GM18502 (cell line): ENCODE measurements around the gene TDRD3.

Source experiments
- ATAC-seq: cut with Tn5 transposase; IDR thresholded peaks from one replicate; pipeline ENCODE4 v1.9.1; 2021; ENCODE audit warnings: mild to moderate bottlenecking; ENCODE audit not compliant: unreplicated experiment, poor library complexity

The TDRD3 gene

GRCh38 chr13:60439201-60439600, 42.2 kb downstream of the TDRD3 start:
- no peak for ATAC-seq

- no peak for ATAC-seq
Observed at GRCh38 chr13:60441761-60442160, 44.7 kb downstream of the TDRD3 start.

- ATAC-seq: peak; percentile 90
Observed at GRCh38 chr13:60448907-60449510, 52.0 kb downstream of the TDRD3 start.

GRCh38 chr13:60453490-60453889, 56.5 kb downstream of the TDRD3 start:
- ATAC-seq: no peak

- no peak for ATAC-seq
Observed at GRCh38 chr13:60454425-60454824, 57.4 kb downstream of the TDRD3 start.

GRCh38 chr13:60463787-60464186, 66.8 kb downstream of the TDRD3 start:
- ATAC-seq: no peak

- ATAC-seq: no peak
Observed at GRCh38 chr13:60467098-60467497, 70.1 kb downstream of the TDRD3 start.

- ATAC-seq: no peak
Observed at GRCh38 chr13:60479273-60479672, 82.3 kb downstream of the TDRD3 start.

GRCh38 chr13:60482012-60482411, 85.0 kb downstream of the TDRD3 start:
- no peak for ATAC-seq

- ATAC-seq: no peak
Observed at GRCh38 chr13:60484865-60485264, 87.8 kb downstream of the TDRD3 start.

- ATAC-seq: no peak
Observed at GRCh38 chr13:60491531-60491930, 94.5 kb downstream of the TDRD3 start.

- no peak for ATAC-seq
Observed at GRCh38 chr13:60492187-60492586, 95.2 kb downstream of the TDRD3 start.

- ATAC-seq: peak; percentile 55
Observed at GRCh38 chr13:60494296-60494695, 97.3 kb downstream of the TDRD3 start.

- no peak for ATAC-seq
Observed at GRCh38 chr13:60501236-60501635, 104.2 kb downstream of the TDRD3 start.

GRCh38 chr13:60509601-60510386, 112.8 kb downstream of the TDRD3 start:
- no peak for ATAC-seq

- no peak for ATAC-seq
Observed at GRCh38 chr13:60511637-60512036, 114.6 kb downstream of the TDRD3 start.

GRCh38 chr13:60514891-60515290, 117.9 kb downstream of the TDRD3 start:
- ATAC-seq: no peak

- no peak for ATAC-seq
Observed at GRCh38 chr13:60519496-60519895, 122.5 kb downstream of the TDRD3 start.

- ATAC-seq: no peak
Observed at GRCh38 chr13:60520902-60521569, 124.0 kb downstream of the TDRD3 start.

- ATAC-seq: no peak
Observed at GRCh38 chr13:60538566-60538965, 141.5 kb downstream of the TDRD3 start.

- ATAC-seq: no peak
Observed at GRCh38 chr13:60540276-60540675, 143.3 kb downstream of the TDRD3 start.
